ENCODE results near the gene PSTPIP1. TPM values are rescaled to one million over a fixed set of nuclear protein-coding genes. Genes with fewer than 3 reads are reported as not detected.

Gene PSTPIP1
- total and polyA plus RNA-seq, 9 of the 15 experiments (the other 6 are each of a cell fraction or from before 2014, with no cell fraction given): not detected

- TF ChIP-seq ZNF318 (IDR thresholded peaks at IDR 0.05; ENCODE audit: borderline replicate concordance in 1 of 2, low read depth in 1 of 2): no peak
These were observed 69.1 kb downstream of the PSTPIP1 start (continued) for GRCh38 chr15:77064063-77064462.

All from K562 (cell line).